ENCODE measurements around the gene INO80. TPM values are rescaled to one million over a fixed set of nuclear protein-coding genes. Genes with fewer than 3 reads are reported as not detected.

INO80 gene
- polyA plus RNA-seq, 1 donor from 2014 or later: 7.4 TPM

Other genes starting within 250 kb of the INO80 start
- gene RHOV, start 242.0 kb downstream of the INO80 start, polyA plus RNA-seq: not detected
- gene VPS18, start 221.8 kb downstream of the INO80 start, polyA plus RNA-seq: 27.0 TPM
- gene DLL4, start 186.9 kb downstream of the INO80 start, polyA plus RNA-seq: not detected
- gene CHAC1, start 162.8 kb downstream of the INO80 start, polyA plus RNA-seq: 0.84 TPM
- gene EXD1, start 114.5 kb upstream of the INO80 start, polyA plus RNA-seq: not detected
- 16.8 TPM for gene CHP1, start 115.0 kb upstream of the INO80 start, polyA plus RNA-seq
- 0.68 TPM for gene OIP5, start 216.3 kb upstream of the INO80 start, polyA plus RNA-seq
- gene NUSAP1, start 216.6 kb upstream of the INO80 start, polyA plus RNA-seq: 4.7 TPM